ENCODE measurements around the gene NLRP4.

- TF ChIP-seq ZFP3 (CRISPR knock-in tag; IDR thresholded peaks at IDR 0.05) (no peak), RARB (CRISPR knock-in tag; IDR thresholded peaks at IDR 0.05) (no peak)
Observed at GRCh38 chr19:55831846-55832245, 4.5 kb upstream of the NLRP4 start, which contains the start of gene NLRP11.

Measured in SK-N-SH treated with all-trans-retinoic acid at 6 μM for 48 hours (cell line).